HepG2 (cell line): ENCODE data around the gene CNR2. TPM values are rescaled to one million over a fixed set of nuclear protein-coding genes. Genes with fewer than 3 reads are reported as not detected.
A peak's percentile ranks its signal among the peaks of the same experiment; 100 is the strongest.

Experiments
- BCL3 ChIP-seq: sonication (generic); formaldehyde crosslinking; IDR thresholded peaks from 2 replicates; pipeline ENCODE4 v1.5.1; 2020; ENCODE audit warnings: mild to moderate bottlenecking, missing genetic modification reagents, moderate library complexity
- CREB1 ChIP-seq, 2 experiments: fragments of 450-650 bp in 1 of 2; IDR thresholded peaks; 2 replicates each; pipeline ENCODE4 v1.6.1; 2016 to 2017; ENCODE audit warnings: control low read depth in 1 of 2, mild to moderate bottlenecking in 1 of 2, missing compliant biosample characterization in 1 of 2, missing genetic modification characterization in 1 of 2
- HCFC1 ChIP-seq: fragments of 150-350 bp; IDR thresholded peaks from 2 replicates; pipeline ENCODE4 v1.6.1; 2014; ENCODE audit warnings: low read depth, low read length
- HDAC1 ChIP-seq: sonication (generic); formaldehyde crosslinking; IDR thresholded peaks from 2 replicates; pipeline ENCODE4 v1.5.1; 2020; ENCODE audit warnings: mild to moderate bottlenecking, missing genetic modification reagents
- MXI1 ChIP-seq: IDR thresholded peaks from 3 replicates; pipeline ENCODE4 v1.6.1; 2012; ENCODE audit warnings: low read depth, low read length, inconsistent platforms, borderline replicate concordance
- NR2F6 ChIP-seq, 2 experiments: IDR thresholded peaks; 2 replicates each; pipeline ENCODE4 v1.6.1; 2016; ENCODE audit warnings: antibody characterized with exemption in 1 of 2, mild to moderate bottlenecking in 1 of 2
- PBX3 ChIP-seq: sonication (generic); formaldehyde crosslinking; IDR thresholded peaks from 2 replicates; pipeline ENCODE4 v1.8.1; 2023; ENCODE audit warnings: missing genetic modification reagents, inconsistent platforms, borderline replicate concordance
- SAFB2 ChIP-seq: sonication (generic); formaldehyde crosslinking; IDR thresholded peaks from 2 replicates; pipeline ENCODE4 v1.5.1; 2020; ENCODE audit warnings: missing genetic modification reagents, low read depth, mild to moderate bottlenecking, borderline replicate concordance
- ZNF326 ChIP-seq: sonication (generic); formaldehyde crosslinking; IDR thresholded peaks from 2 replicates; pipeline ENCODE4 v1.4.0; 2020; ENCODE audit warnings: missing genetic modification reagents, borderline replicate concordance
- ZNF333 ChIP-seq: sonication (generic); formaldehyde crosslinking; IDR thresholded peaks from 2 replicates; pipeline ENCODE4 v1.4.0; 2020; ENCODE audit warnings: mild to moderate bottlenecking, missing genetic modification reagents, borderline replicate concordance
- ZNF33A ChIP-seq: sonication (generic); formaldehyde crosslinking; IDR thresholded peaks from 2 replicates; pipeline ENCODE4 v1.5.1; 2020; ENCODE audit warnings: missing genetic modification reagents, mild to moderate bottlenecking, moderate library complexity, borderline replicate concordance
- ZNF407 ChIP-seq: sonication (generic); formaldehyde crosslinking; IDR thresholded peaks from one replicate; pipeline ENCODE4 v1.5.1; 2020; ENCODE audit warnings: mild to moderate bottlenecking, missing genetic modification reagents; ENCODE audit errors: not compliant biosample characterization
- ZNF431 ChIP-seq: sonication (generic); formaldehyde crosslinking; IDR thresholded peaks from 2 replicates; pipeline ENCODE4 v1.9.0; 2022; ENCODE audit warnings: missing genetic modification reagents, low read depth, mild to moderate bottlenecking, borderline replicate concordance
- ZNF766 ChIP-seq: sonication (generic); formaldehyde crosslinking; IDR thresholded peaks from 2 replicates; pipeline ENCODE4 v1.5.0; 2020; ENCODE audit warnings: missing genetic modification reagents, borderline replicate concordance
- polyA plus RNA-seq, 8 experiments: library from polyadenylated mRNA; depleted of rRNA in 3 of 8; stranded (reverse) in 7 of 8; unstranded in 1 of 8; fragments of >200 nt; fragmentation: Illumina TruSeq in 4 of 8; extraction: Trizol in 4 of 8; gene quantifications; 2 replicates each; pipeline versions ENCODE4 v1.2.1 to v1.2.3, GENCODE V29; 2011 to 2016; ENCODE audit warnings: low read depth in 4 of 8, missing spikeins in 1 of 8, mixed read lengths in 1 of 8; ENCODE audit not compliant: insufficient read depth in 1 of 8
- total RNA-seq, 5 experiments: library from RNA; depleted of rRNA; stranded (reverse); fragments of >200 nt; fragmentation: Illumina TruSeq; extraction: Trizol; gene quantifications; 2 replicates each; pipeline ENCODE4 v1.2.3, GENCODE V29; 2016; ENCODE audit warnings: low read depth in 1 of 5

The CNR2 gene
- total and polyA plus RNA-seq, 2 of the 13 experiments (the other 11 are each of a cell fraction or from before 2014, with no cell fraction given): not detected

GRCh38 chr1:23867895-23868556 lies 45.1 kb downstream of the CNR2 start, which contains the start of gene FUCA1 (continued):
- TF ChIP-seq ZNF407 (CRISPR knock-in tag) (no peak), ZNF326 (CRISPR knock-in tag) (no peak), ZNF431 (no peak), CREB1 (IDR thresholded peaks at IDR 0.05) (no peak; the same call in none of the 2 replicates), CREB1 (CRISPR knock-in tag; IDR thresholded peaks at IDR 0.05) (no peak; the same call in 1 of the 2 replicates), HCFC1 (no peak), MXI1 (peak; percentile 57; the same call in 1 of the 3 replicates), BCL3 (CRISPR knock-in tag) (peak; percentile 17; the same call in 1 of the 2 replicates), PBX3 (CRISPR knock-in tag) (no peak), ZNF33A (CRISPR knock-in tag) (0 out of 2 replicates have a peak, but pooled peaks have one; percentile 45), ZNF766 (0 out of 2 replicates have a peak, but pooled peaks have one; percentile 59), ZNF333 (CRISPR knock-in tag) (no peak), HDAC1 (peak; percentile 84), SAFB2 (peak; percentile 83), NR2F6 (IDR thresholded peaks at IDR 0.05) (no peak), NR2F6 (CRISPR knock-in tag; IDR thresholded peaks at IDR 0.05) (no peak)
